Dermis blood vessel endothelial cell (primary cell): ENCODE results near the gene CDH13. TPM values are rescaled to one million over a fixed set of nuclear protein-coding genes. Genes with fewer than 3 reads are reported as not detected.

Experiments used
- DNase-seq: peaks from one replicate; pipeline ENCODE4 v3.0.0; 2010
- total RNA-seq: library from RNA; depleted of rRNA; stranded (reverse); fragments of >200 nt; gene quantifications from 2 replicates; pipeline ENCODE4 v1.2.3, GENCODE V29; 2014

Gene CDH13
- total RNA-seq, 1 donor from 2014 or later = 135 TPM

DNA sequence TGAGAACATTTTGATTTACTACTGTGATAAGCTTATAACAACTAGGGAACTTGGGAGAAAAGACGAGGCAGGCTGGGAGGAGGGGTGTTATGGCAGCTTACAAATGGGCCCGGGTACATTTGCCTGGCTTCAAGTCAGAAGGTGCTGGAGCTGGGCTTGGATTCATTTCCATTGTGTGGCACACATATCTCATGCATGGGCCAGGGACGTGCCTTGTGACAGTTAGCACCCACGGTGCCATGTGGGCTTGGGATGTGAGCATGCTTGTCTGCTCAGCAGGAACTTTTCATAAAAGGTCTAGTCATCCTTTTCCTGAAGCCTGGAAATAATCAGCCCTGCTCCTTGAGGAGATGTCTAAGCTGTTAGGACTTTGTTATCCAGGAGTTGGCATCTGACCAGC, 572.2 kb downstream of the CDH13 start:
- DNase-seq = no peak

DNA sequence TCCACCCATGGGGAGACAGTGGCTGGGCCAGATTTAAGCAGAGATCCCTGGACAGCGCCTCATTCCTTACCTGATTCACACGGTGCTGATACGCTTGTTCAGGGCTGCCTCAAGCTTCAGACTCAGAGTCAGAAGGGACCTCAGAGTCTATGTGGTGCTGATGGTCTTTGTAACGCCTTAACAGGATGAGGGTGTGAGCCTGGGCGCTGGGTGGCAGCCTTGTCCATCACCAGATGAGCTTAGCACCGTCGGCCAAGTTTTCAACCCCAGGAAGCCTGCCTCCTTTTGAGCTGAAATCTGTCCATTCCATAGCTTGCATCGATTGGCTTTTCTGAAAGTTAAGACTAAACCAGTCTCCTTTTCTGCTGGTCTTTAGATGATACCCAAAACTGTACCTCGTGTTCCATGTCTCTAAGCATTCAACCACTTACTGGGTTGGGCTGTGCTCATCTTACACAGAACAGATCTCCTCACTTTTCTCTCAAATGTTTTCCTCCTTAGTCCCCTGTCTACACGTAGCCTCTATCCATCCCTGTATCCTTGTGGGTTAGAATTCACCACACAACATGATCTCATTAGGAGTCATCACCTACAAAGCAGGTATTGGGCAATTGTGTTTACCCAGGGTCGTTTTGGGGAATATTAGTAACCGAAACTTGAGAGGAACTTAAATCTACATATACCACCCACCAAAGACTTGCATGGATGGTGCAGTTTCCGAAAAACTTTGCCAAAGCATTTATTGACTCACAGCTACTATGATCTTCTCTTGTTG, 573.4 kb downstream of the CDH13 start:
- no peak for DNase-seq

DNA sequence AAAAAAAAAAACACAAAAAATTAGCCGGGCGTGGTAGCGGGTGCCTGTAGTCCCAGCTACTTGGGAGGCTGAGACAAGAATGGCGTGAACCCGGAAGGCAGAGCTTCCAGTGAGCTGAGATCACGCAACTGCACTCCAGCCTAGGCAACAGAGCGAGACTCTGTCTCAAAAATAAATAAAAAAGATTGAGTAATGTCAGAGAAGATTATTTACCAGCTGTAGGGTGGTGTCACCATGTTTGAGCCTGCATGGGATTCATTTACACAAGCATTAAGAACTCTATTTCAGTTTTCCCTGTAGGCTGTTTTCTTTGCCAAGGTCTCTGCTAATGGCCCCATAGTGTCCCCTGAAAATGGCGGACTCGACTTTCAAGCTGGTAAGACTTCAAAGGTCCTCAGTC, 575.0 kb downstream of the CDH13 start:
- DNase-seq = no peak

DNA sequence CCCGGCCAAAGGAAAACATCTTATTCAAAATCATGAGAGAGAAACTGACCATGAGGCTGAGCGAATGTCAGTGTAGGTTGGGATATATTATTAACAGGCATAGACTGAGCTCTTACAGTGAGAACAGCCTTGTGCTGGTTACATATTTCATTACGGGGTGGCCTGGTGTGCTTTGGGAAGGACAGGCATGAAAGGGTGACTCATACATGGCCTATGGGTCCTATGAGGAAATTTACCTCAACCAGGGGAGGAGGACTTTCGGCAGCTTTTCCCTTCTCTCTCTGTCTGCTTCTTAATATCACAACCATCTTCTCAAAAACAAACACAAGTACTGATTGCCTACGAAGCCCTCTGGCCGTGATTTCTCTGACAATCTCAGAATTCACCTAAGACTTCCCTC, 579.1 kb downstream of the CDH13 start:
- DNase-seq = no peak

DNA sequence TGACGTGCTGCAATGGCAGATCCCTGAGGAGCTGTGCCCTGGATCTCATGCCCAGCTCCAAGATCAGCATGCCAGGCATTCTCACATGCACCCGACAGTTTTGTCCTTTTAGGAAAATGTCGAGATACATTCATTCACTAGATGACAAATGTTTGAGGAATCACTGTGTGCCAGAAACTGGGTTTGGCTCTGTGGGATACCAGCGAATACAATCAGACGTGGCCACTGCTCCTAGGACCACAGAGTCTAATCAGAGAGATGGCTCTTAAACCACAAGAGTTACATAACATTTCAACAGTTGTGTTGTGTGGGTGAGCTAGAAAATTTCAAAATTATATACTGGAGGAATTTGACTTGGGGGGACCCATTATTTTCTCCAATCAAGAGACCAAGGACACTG, 579.7 kb downstream of the CDH13 start:
- DNase-seq = no peak

DNA sequence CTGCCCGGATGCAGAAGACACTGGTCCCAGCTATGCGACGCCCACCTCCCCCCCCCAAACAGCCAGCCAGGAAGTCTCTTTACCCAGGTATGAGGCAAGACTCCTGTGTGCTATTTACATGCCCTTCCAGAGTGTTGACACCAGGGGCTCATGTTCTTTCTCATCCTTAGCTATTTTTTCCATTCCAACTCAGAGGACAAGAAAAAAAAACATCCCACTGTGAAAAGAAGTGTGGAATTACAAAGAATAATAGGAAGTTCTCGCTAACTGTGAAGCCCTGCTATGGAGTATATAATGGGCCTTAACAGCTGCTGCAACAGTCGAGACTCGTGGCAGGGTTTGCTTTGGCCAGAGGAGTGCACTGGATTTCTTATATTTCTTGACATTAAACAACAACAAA, 584.9 kb downstream of the CDH13 start:
- no peak for DNase-seq

DNA sequence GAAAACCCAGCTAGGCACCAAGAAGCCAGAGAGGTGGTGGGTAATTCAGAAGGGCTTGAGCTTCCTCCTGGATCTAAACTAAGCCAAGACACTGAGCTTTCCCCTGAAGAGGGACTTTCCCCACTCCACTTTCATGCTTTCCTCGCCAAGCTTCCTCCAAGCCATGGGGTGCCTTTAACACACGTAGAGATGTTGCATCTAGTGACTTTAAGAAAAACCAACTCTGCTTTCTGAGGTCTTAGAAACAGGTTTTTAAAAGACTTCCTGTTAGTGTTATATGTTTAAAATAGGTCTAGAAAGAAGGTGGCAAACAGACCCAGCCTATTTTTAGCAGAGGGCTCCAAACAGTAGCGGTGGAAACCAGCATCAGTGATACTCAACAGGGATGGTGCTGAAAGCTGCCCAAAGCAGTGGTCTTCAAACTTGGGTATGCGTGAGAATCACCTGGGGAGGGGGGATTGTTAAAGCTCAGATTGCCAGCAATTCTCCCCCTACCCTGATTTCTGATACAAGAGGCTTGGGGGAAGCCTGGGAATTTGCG, 585.6 kb downstream of the CDH13 start:
- DNase-seq = no peak

DNA sequence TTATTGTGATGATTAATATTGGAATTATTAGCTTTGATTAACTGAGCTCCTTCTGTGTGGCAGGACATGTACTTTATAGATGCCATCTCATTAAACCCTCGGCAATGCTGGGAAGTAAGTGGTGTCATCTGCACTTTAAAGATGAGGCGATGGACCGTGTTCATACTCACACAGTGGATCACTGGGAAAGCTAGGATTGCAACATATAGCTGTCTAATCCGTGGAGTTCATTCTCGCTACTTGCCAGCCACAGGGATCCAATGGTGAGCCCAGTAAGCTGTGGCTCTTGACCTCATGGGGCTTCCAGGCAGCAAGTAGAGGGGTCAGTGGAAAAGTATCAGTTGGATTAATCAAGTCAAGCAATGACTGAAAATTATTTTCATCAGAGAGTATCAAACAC, 587.9 kb downstream of the CDH13 start:
- no peak for DNase-seq

DNA sequence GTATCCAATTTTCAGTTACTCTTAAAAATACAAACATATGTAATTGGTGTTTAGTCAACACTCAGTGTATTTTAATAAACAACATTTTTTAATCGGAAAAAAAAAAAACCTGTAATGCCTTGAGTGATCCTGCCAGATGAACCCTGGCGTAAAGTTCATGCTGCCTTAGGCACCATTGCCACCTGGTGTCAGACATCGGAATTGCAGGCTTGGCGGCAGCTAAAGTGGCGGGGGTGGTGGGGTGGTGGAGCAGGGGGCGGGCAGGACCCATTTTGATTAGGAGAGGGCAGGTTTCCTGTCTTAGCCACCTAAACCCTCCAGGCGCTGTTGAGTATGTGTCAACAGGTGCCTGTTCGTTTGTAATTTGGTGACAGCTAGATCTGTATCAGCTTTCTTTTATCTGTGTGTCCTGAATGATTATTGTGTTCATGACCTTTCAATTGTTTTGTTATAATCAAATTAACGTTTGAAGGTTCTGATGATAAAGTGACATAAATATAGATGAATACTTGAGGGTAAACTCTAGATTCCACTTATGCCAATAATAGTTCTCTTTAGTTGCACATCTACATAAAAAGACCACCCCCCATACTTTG, 588.7 kb downstream of the CDH13 start:
- peak; percentile 67 for DNase-seq

DNA sequence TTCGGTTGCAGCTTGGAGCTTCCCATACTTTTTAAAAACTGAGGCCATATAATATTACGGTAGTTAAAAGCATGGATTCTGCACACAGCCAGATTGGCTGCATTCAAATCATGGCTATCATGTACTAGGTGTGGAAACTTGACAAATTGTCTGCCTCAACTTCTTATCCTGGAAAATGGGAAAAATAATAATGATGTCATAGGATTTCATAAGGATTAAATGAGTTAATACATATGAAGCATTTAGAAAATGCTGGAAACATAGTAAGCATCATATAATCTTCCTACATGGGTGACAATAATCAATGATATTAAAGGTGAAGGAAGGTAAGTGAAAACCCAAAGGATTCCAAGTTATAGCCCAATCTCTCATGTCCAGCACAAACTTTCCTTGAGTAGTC, 592.5 kb downstream of the CDH13 start:
- no peak for DNase-seq

DNA sequence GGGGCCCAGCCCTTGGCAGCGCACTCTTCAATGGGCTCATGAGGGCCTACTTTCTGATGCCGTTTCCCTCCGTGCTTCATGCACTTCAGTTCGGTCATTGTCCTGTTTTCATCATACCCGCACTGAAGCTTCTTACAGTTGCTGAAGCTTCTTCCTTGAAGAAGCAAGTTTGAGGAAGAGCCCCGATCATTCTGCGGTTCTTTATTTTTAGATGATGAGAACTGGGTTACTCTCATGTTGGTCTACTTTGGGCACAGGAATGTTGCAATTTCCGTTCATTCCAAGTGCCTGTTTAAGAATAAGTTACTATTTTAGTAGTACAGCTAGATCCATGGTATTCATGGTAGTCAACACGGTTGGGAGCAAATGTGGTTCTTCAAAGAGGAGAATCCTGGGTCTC, 593.3 kb downstream of the CDH13 start:
- DNase-seq = no peak

DNA sequence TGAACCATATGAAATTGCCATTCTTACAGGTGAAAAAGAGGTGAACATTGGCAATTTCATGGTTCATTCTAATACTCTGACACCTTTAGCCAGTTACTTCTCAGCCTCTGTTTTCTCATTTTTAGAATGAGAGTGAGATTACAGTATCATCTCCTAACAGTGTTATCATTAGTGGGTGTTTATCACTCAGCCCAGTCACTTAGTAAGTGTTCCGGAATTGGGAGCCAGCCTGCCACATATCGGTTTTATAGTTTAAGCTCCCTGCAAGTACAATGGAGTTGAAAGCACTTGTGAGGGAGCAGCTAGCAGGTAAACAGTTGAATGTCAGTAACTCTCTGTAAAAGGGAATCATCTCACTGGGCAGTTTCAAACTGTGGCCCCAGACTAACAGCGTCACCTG, 597.9 kb downstream of the CDH13 start:
- DNase-seq = no peak

DNA sequence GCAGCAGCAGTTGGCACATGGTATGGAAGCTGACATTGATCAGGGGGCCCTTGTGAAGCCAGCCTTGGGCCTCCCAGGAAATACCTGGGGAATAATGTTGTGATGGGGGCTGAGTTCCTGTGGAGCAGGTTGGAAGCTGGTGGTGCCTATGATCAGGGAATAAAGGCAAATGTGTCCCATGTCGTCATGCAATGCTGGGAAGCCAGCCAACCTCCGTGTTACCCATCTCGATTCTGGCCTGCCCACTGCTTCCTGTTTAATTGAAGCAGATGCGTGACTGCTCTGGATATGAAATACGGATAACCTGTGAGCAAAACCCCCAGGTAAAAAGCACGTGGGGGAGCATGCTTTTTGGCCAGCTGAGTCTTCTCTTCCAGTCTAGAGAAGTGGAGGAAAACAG, 600.6 kb downstream of the CDH13 start:
- DNase-seq = peak; percentile 52

DNA sequence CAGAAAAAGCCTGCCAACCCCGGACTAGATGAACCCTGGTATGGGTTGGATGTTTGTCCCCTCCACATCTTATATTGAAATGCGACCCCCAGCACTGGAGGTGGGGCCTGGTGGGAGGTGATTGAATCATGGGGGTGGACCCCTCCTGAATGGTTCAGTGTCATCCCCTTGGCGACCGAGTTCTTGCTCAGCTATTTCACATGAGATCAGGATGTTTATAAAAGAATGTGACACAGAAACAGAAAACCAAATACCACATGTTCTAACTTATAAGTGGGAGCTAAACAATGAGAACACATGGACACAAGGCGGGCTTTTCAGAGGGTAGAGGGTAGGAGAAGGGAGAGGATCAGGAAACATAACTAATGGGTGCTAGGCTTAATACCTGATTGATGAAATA, 605.0 kb downstream of the CDH13 start:
- no peak for DNase-seq

DNA sequence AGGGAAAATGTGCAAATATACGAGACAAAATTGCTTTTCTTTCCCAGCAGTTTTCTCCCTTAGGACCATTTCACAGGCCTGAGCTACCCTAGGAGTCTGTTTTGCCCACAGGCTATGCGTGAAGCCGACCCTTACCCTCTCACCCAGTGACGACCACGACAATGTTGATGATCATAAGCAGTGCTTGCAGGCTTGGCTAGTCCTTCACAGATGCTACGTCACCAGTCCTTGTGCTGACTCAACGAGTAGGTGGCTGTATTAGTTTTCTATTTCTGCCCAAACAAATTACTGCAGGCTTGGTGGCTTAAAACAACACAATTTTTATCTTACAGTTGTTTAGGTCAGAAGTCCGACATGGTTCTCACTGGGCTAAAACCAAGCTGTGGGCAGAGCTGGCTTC, 606.4 kb downstream of the CDH13 start:
- no peak for DNase-seq

DNA sequence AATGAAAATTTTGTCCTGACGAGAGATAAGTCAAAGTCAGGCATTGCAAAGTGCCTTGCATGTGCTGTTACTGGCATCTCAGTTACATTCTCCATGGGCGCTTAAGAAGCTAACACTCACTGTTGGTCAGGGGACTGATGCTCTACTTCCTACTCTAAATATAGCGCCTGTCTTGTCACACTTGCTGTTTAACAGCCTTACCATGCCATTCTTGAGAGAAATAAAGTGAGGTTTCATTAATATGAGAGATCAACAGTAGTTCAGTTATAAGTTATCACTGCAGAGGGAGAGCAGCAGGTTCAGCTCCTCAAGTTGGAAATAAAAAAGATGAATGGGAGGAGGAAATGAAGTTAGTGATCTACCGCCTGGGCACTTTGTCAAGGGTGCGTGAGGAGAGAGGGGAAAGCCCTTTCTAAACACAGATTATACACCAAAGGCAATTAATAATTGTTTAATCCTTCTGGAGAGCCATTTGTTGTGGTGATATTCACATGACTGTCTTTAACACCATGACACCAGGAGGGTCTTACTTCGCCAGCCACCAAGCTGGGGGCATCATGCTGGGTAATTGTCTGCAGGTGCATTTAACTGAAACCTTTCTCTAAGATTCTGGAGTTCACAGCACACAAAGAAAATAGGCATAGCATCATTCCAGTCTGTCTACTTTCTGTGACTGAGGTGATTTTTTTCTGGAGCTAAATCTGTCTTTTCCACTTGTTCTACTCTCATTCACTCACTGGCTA, 612.4 kb downstream of the CDH13 start:
- no peak for DNase-seq

DNA sequence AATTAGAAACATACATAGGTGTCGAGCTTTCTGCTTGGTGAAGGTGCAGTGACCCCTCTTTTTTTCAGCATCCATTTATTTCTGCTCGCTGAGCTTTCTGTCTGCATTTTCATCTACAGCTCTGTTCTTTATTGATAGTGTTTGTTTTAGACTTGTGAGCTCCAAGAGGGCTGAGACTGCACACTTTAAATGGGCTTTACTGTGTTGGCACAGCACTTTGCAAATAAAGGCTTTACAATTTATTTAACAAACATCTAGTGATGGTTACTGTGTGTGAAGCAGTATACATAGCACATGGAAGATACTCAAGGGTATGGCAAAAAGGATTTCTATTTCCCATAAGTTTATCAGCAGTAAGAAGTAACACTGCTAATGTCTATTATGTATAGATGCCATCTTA, 617.3 kb downstream of the CDH13 start:
- no peak for DNase-seq

DNA sequence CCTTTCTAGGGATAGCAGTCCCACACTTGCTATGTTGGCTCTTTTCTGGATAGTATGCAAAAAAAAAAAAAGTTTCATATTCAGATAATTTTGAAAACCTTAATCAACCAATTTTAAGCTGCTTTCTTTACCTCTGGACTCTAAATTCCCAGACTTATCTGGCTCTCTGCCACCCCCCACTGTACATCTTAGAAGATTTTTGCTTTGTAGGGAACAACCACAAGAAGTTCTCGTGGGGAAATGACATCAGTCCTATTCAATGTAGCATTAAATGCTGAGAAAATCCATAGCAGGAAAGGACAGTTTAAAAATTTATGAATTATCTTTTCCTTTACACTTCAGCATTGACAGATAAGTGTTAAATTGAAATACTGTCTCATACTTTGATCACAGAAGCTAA, 618.3 kb downstream of the CDH13 start:
- DNase-seq = peak; percentile 43

DNA sequence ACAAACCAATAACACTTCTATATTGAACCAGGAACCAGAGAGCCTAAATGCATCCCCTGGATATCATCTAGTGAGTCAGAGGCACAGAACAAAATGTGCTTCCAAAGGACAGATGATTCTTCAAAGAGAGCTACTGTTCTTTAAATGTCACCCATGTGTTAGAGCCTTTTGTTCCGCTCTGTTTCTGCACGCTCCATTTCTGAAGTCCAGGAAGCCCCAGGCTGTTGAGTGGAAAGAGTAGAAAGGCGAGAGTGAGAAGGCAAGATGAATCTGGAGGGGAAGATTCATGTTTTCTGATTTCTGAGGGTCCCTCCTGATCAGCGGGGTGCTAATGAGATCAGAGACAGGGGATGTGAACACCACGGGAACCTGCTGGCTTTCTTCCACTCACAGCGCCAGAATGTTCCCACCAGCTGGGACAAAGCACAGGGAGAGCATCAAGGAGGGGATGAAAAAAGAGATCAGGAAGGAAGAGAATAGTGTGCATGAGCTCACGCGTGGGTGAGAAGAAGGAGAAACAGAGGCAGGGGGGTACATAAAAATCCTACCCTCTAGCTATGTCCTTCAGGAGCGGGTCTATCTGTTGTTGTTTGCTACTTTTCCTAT, 621.1 kb downstream of the CDH13 start:
- no peak for DNase-seq

DNA sequence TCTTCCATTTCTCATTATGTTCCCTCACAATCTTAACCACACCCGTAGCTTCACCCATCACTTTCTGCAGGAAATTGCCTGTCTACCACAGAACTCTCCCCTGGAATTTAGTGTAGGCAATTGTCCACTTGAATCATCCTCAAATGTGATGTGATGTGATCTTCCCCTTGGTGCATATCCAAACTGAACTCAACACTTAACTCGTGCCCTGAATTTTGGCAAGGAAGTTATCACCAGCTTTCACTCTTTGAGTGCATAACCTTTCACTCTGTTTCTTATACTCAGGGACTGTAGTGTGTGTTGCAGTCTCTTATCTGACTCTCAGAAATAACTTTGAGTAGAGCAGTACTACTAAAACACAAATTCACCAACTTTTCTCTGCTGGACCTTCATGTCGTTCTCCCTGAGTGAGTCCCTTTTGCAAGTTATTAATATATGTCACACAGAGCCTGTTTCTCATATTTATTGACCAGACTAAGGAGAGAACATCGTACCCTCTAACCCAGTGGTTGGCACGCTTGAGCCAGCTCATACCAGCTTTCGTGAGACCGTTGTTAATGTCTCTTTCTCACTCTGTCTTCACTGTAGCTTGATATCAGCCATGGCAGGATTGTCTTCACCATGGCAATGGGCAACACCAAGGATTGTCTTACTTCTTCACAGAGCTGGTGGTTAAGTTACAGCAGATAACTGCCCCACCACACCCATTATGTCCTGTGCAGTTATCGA, 622.1 kb downstream of the CDH13 start:
- DNase-seq = no peak

DNA sequence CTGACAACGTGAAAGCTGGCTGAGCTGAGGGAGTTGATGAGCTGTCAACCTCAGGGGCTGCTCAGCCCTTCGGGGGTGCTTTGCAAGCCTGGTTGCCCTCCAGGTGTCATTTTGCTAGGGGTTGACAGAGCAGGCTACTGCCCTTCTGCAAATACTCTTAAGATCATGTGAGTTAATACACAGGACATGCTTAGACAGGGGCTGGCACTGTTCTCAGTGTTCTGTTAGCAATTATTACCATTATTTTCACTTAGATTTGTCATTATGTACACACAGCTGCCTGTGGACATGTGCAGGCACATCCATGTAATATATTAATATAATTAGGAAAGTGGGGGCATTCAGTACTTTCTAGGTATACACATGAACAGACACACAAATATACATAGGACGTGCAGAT, 626.8 kb downstream of the CDH13 start:
- no peak for DNase-seq

DNA sequence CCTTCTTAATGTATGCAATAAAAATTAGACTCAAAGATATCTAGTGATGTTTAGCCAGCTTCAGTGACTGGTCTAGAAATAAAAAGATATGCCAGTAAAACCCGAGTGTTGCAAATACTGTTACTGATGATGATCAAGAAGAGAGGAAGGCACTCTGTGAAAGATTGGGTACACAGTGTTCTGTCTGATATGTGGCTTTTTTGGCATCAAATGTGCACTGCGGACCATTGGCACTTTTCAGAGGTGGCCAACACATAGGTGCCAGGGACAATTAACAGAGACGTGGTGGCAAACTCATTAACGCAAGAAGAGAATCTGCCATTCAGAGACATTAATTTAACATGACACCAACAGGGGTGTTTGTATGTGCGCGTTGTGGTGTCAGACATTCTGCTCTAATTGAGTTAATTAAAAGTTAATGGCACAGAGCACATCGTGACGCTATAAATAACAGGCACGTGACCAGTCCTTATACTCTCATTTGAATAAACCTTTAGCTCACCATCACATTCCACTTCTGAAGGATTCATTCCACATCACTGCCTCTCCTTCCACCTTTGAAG, 631.7 kb downstream of the CDH13 start:
- no peak for DNase-seq
